T1000 (cell line): ENCODE measurements around the gene TDO2.
"Not testable (repeated sequence)": the region's sequence is repeated elsewhere in the genome, so short reads cannot be mapped to it uniquely, and the experiment has no call there.

Source experiments
- DNase-seq: peaks from one replicate; lab custom pipeline; 2025; ENCODE audit warnings: mixed read lengths; lab: John Stamatoyannopoulos, UW

The TDO2 gene

DNA sequence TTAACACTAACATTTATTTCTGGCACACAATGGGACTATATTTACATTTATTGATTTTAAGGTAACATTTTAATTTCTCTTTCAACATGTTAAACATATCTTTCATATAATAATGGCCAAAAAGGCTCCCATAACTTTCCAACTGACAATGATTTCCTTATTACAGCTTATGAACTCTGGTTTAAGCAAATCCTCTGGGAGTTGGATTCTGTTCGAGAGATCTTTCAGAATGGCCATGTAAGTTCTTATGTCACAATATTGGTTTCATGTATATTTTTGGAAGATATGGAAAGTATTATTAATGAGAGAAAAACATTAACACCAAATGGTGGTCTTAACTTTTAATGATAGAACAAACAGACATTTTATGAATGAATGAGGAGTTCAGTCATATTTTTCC lies 4.1 kb downstream of the TDO2 start:
- DNase-seq, result no peak

- DNase-seq, result no peak
These were observed 5.0 kb downstream of the TDO2 start for GRCh38 chr4:155908187-155909139.

- no peak for DNase-seq
These were observed 6.2 kb downstream of the TDO2 start for GRCh38 chr4:155909615-155910226.

- no peak for DNase-seq
These were observed 8.4 kb downstream of the TDO2 start for GRCh38 chr4:155911905-155912304.

- DNase-seq, result no peak
These were observed 11.3 kb downstream of the TDO2 start for GRCh38 chr4:155914782-155915181.

- DNase-seq, result no peak
These were observed 18.1 kb downstream of the TDO2 start for GRCh38 chr4:155921597-155921996.

GRCh38 chr4:155924637-155925036 lies 21.1 kb downstream of the TDO2 start:
- DNase-seq, result no peak

DNA sequence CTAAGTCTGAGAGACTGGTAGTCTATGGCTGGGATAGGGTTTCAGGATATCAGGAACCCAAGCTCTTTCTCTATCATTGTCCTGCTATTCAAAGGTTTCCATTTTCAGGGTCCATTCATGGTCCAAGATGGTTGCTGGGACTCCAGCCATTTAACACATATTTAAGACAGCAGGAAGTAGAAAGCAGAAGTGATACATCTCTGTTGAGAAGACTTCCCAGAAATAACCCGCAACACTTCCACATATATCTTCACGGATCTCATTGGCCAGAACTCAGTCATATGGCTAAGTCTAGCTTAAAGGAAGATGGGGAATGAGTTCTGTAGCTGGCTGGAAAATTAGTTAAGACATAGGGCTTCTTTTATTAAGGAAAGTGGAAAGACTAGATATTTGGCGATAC lies 26.3 kb downstream of the TDO2 start:
- no peak for DNase-seq

- no peak for DNase-seq
These were observed 26.8 kb downstream of the TDO2 start for GRCh38 chr4:155930330-155930729.

GRCh38 chr4:155931634-155932033 lies 28.1 kb downstream of the TDO2 start:
- no peak for DNase-seq

- DNase-seq, result not testable (repeated sequence)
These were observed 31.1 kb downstream of the TDO2 start for GRCh38 chr4:155934634-155935033.

DNA sequence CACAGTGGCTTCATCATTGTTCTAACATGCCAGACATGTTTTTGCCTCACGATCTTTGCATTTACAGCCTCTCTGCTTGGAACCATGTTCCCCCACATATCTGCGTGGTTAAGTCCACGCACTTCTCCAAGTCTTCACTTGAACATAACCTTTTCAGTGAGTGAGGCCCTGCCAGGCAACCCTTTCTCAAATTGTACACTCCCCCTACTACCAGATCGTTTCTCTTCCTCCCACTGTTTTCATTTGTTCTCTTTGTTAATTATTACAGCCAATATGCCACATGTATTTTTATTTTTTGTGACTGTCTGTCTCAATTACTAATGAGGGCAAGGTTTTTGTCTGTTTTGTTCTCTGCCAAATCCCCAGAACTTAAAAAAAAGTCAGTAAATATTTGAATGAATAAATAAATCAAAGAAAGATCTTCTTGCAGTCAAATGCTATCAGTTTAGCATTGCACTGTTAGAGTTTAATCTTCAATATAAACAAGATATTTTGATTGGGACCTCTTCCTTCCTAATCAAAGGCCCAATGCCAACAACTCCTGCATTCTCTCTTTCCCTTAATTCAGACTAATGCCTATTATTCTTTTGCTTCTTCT lies 32.0 kb downstream of the TDO2 start:
- no peak for DNase-seq

DNA sequence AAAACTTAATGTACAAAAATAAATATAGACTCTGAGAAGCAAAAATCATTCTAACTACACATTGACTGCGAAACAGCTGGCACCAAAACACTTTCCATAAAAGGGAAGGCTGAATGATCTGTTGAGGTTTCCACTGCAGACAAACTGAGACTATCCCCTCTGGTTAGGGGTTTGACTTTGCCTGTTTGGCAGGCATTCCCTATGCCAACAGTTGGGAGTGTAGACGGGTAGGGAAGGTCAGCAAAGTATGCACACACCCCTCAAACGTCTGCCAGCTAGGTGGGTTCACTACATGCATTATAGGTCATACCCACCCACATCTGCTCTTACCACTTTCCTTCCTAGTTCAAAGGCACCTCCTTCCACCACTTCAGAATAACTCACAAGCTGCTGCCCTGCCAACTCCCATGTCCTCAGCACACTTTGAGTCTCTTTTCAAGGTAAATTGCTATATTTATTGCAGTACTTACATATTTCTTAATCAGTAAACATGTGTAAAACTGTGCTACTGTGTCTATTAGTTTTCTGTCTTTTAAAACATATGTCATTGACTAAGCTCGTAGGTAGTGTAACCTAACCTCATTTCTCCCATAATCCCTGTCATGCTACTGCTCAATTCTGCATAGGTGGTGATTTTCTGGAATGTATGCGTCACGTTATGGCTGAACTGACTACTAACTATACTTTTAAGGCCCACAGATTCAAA lies 37.7 kb downstream of the TDO2 start:
- no peak for DNase-seq

DNA sequence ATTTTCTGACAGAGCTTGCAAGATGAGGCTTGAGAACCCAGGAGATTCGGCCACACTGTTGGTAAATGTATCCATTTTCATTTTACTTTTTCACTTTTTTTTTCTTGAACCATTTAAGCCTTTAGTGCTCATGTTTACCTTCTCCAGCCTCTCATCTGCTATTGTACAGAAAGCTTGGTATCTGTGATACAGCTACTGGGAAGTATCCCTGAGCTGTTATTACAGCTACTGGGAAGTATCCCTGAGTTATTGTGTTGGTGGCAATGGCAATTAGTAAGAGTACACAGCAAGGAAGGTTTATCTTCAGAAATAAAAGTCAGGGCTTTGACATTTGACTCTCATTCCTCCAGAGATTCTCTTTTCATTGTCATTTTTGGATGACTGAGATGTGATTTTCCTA lies 38.3 kb downstream of the TDO2 start:
- no peak for DNase-seq

DNA sequence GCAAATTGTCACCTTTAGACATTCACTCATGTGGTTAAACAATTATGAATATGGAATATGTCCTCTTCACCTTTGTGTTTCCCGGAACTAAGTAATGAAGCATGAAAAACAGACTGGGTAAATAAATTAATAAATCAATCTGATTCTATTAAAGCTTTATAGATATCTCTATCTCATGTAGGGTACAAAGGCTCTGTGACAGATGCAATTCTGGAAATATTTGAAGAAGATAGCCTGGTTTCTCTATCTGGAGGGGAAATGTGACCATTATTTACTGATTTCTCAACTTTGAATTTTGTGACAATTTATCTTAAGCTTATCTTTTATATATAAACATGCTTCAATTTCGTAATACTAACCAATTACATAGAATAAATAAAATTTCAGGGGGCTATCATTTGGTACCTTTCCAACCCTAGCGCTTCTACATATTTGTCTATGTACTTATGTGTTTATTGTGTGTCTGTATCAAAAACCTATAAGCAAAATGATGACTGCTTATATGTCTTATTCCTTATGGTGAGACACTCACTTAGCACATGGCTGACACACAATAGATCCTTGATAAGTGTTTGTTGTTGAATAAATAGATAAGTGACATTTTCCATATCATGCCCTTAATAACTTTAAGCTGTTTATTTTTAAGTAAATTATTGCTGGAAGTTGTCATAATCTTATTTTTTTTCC lies 40.3 kb downstream of the TDO2 start:
- DNase-seq, result no peak

DNA sequence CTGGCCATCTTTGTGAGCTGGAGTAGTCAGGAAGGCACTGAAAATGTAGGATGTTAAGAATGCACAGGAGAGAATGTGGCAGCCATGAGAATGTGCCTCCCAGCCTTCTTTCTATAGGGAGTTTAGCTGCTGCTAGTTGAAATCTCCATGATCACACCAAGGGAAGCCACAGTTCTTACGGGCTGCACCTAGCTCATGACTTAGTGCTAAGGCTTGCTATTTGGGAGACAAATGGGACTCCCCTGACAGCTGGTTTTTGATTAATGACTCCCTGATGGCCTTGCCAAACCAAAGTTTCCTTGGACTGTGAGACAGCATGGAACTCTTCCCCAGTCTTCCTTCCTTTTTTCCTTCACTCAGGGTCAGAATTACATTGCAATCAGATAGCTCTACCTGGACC lies 41.0 kb downstream of the TDO2 start:
- DNase-seq, result no peak

- DNase-seq, result no peak
These were observed 43.0 kb downstream of the TDO2 start for GRCh38 chr4:155946486-155946885.

DNA sequence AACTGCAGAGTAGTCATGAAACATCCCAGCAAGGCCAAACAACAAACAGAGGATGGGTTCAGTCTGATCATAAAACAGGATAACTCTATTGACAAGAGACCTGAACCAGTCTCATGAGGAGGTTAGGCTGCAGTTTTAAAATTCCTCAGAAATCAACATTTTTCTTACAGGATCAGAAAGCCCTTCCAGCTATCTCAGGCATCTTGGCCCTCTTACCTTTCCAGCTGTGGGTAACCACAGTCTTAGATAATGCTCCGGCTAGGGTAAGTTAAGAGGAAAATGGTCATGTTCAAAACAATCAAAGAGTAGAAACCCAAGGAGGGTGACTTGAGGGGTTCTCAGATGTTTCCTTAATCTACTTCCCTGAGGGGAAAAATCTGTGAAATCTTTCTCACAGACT lies 45.0 kb downstream of the TDO2 start:
- DNase-seq, result no peak

- no peak for DNase-seq
These were observed 47.0 kb downstream of the TDO2 start for GRCh38 chr4:155950461-155950860.

DNA sequence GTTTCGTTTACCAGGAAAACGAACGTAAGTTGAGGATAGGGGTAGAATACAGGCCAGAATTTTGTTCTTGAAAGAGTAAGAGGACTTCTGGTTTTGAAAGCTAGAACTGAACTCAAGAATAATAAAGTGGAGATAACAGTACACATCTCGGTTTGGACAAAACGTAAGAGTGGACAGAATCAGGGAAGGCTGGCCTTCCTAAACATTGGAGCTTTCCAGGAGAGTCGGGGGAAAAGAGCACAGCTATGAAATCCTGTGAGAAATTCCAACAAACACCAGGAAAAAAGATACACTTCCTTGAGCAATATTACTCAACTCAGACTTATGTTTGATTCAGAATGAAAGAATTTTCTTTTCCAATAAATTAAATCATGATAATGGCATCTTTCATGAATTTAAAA lies 49.0 kb downstream of the TDO2 start:
- no peak for DNase-seq

GRCh38 chr4:155953151-155954117 lies 49.9 kb downstream of the TDO2 start, which contains the start of gene CTSO:
TSS of gene CTSO (minus strand) at chr4:155953866. CDS start at chr4:155953847, 19 bp downstream.
- DNase-seq, result peak; percentile 36
